Anterior cingulate cortex (tissue), 58 donors: ENCODE results near the gene PKDCC.

Experiments used
- DNase-seq, 58 donors: peaks; one replicate each; lab custom pipeline; 2025; lab: John Stamatoyannopoulos, UW

The PKDCC gene

DNA sequence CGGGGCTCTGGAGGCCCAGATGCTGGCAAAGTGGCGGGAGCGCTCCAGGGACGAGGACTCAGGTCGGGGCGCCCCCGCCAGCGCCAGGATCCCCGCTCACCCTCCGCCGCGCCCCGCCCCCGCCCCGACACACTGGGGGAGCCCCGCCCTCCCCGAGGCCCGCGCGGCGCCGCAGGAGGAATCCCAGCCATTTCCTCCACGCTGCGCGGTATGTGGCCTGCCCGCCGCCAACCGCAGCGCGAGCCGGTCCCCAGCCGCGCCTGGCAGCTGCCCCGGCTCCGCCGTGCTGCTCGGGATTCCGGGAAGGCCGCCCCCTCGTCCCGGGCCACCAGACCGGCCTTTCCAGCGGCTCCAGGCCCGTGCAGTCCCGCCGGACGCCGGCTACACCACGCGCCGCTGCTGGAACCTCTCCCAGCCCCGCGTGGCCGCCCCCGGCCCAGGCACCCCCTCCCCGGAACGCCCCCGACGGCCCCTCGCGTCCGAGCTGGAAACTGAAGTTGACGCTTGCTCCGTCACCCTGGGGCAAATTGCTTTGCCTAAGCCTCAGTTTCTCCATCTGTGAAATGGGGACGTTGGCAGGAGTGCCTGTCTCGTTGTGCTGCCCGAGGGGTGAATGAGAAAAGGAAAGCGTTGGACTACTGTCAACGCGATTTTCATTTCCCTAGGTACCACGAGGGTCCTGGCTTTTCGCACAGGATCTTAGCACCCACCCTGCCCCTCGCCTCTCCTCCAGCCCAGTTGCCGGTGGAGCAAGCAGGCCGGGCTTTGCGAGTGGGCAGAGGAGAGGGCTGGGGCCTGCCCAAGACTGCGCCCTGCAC is 53.6 kb downstream of the PKDCC start:
- DNase-seq = peak in 15 of 58 donors; percentile 17 to 55 (median 28)

DNA sequence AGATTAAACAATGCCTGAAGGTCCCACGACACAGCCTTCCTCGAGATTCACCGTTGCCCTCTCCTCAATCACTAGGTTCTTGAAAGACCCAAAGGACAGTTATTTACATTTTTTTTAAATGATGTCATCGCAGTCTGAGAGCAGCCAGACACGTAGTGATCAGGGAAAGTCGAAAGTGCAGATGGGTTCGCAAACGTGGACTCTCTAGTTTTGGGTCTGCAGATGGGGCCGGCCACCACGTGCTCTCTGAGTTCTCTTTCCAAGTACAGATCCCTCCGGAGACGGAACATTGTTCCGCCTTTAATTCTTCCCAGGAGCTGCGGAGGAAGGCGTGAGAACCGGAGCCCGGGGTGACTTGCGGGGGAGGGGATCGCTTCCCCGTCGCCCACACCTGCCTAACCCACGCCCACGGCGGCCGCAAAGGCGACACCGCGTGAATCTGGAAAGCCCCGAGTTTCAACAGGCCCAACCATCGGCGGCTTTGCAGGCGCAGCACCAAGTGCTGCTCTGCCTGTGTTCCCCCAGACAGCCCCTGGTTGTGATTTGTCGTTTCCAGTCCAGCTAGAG is 54.3 kb downstream of the PKDCC start:
- DNase-seq = peak in 10 of 58 donors; percentile 11 to 45 (median 29)

DNA sequence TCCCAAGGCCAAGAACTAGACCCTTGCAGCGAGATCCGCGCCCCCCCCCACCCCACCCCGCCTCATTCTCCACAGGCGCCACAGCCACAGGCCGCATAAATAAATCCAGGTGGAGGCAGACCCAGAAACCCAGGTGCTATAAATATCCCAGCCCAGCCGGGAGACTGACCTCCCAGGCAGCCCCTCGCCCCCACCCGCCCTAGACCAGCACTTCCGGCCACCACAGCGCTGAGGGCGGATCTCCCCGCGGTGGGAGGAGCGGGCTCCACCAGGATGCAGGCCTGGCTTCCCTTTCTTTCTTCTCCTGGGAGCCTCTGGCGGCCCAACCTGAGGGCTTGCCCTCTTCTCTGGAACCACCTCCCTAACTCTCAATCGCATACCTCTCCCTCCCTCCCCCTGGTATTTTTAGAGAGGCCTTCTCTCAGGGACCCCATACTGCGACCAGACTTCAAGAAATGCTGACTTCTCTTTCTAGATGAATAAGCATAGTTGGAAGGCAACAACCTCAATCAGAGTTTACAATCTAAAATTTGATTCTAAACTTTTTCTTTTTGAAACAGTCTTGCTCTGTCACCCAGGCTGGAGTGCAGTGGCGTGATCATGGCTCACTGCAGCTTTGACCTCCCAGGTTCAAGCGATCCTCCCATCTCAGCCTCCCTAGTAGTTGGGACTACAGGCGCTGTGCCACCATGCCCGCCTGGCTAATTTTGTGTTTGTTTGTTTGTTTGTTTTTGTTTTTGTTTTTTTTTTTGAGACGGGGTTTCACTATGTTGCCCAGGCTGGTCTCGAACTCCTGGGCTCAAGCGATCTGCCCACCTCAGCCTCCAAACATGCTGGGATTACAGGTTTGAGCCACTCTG is 55.0 kb downstream of the PKDCC start:
- DNase-seq = no peak

DNA sequence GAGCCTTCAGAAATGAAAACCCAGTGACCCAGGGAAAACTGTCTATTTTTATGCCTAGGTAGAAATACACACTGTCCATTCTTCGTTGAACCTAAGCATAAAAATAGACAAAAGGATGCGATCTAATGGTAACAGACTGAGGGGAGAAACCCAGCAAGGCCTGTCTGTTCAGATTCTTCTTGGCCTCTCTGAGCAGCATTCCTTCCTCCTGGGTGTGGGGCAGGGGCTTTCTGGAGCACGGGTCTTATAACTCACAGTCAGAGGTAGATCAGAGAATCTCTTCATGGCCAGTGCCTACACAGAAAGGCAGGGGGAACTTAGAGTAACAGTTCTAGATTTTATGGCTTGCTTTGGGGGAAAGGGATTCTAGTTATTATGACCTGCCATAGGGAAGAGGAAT is 56.0 kb downstream of the PKDCC start:
- DNase-seq = no peak

DNA sequence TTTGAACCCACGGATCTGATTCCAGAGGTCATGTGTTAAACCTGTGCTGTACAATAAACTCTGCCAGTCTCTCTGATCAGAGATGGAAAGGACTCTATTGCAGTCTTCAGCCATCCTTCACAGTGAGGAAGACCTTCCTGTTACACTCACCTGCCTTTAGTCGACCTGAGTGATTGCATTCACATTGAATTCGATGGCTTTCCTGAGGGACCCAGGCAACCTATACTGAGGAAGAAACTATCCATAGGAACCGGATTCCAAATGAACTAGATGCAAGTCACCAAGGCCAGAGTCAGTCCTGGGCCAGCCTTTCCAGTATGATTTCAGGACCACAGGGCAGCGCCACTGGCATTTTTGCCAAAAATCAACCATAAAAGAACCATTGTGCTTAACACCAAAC is 56.8 kb downstream of the PKDCC start:
- no peak for DNase-seq

DNA sequence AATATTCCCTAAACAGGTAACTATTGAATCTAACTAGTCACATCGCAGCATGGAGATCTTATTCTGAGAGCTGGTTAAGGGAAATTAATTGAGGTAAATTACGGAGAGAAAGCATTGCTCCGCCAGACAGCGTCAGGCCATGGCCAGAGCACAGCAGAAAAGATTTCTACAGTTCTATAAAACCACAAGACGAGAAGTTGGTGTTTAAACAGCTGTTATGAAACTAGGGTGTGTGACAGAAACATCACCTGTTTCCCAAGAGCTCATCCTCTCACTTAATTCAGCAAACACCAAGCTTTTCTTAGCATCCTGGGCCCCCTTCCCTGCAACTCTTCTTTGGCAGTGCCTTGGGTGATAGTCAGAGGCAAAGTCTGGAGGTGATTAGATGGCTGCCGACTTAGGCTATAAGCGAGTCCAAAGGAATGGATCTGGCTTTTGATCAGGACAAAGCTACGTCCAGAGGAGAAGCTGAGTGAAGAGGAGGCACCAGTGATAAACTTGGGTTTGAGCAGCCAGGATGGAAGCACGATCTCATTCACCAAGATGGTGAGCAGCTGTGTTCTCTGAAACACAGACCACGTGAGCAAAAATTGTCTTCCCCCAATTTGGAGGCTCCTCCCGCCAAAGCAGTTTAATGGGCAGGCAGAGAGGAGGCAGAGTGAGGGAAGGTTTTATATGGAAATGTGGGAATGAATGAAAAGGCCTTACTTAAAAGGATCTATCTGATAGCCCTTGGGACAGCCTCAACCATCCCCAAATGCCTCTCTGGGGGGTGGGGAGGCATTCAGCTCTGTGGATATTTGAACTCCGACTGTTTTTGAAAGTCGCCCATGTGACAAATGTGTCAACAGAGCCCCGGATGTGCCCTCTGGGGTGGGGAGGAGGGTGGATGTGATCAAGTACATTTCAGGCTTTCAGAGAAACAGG is 57.8 kb downstream of the PKDCC start:
- peak in 2 of 58 donors; percentile 18 to 26 for DNase-seq

DNA sequence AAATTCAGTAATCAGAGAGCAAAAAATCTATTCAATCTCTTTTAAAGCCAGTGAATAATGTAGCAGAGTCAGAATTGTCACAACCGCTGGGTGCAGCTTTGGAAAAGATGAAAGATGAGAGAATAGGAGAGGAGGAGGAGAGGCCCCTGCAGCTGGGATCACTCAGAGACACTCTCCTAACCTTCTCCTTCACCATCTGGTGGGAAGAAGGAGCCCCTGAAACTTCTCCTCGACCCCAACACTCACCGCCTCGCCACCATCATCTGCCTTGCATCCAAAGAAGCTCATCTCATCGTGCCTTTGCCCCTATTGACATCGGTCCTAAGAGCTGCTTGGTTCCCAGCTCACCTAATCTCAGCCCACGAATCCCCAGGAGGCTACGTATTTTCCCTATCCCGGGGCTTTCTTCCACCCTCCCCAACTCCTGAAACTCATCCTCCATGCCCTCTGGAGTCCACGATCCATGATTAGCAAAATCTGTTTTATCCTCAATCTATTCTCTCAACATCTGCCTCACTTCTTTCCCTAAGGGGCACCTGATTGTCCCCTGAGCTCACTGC is 58.5 kb downstream of the PKDCC start:
- no peak for DNase-seq

DNA sequence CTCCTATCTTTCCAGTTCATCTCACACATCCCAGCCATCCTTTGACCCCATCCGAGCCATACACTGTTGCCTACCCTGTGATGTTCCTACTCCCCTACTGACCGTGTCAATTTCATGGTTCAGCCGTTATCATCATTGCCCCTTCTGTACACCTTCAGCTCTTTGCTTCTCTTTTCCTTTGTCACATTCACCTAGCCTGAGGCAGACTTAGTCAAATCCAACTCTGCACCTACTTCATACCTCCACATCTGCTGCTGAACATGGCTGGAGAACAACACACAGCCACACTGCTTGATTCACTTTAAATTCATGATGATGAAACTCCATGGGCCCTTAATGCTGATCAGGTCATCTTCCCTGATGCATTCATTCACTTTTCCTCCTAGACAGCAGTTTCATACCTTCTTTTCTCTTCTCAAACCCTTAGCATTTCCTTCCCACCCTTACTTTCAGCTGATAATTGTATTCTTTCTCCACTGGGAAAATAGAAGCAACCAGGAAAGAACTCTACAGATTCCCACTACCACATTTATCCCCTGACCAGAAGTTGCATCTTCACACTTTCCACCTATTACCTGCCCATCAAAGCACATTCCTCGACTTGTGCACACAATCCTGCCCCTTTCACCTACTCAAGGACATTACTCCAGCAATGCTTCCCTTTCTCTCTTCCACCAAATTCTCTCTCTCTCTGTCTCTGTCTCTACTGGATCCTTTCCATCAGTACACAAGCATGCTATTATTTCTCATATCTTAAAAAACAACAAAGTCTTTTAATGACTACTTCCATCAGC is 59.6 kb downstream of the PKDCC start:
- no peak for DNase-seq
